Neural progenitor cell (in vitro differentiated cells): ENCODE measurements around the gene DYNLT4.

Source experiments
- EZH2 ChIP-seq: fragments of 200-600 bp; sonication (generic); IDR thresholded peaks from 2 replicates; pipeline ENCODE4 v1.6.1; 2017; ENCODE audit warnings: antibody characterized with exemption, mild to moderate bottlenecking, moderate library complexity
- TF ChIP-seq, protein P1 (sequence below): fragments of 200-600 bp; sonication (generic); IDR thresholded peaks from 2 replicates; pipeline ENCODE4 v1.5.1; 2017; ENCODE audit warnings: antibody characterized with exemption, mild to moderate bottlenecking

DNA sequence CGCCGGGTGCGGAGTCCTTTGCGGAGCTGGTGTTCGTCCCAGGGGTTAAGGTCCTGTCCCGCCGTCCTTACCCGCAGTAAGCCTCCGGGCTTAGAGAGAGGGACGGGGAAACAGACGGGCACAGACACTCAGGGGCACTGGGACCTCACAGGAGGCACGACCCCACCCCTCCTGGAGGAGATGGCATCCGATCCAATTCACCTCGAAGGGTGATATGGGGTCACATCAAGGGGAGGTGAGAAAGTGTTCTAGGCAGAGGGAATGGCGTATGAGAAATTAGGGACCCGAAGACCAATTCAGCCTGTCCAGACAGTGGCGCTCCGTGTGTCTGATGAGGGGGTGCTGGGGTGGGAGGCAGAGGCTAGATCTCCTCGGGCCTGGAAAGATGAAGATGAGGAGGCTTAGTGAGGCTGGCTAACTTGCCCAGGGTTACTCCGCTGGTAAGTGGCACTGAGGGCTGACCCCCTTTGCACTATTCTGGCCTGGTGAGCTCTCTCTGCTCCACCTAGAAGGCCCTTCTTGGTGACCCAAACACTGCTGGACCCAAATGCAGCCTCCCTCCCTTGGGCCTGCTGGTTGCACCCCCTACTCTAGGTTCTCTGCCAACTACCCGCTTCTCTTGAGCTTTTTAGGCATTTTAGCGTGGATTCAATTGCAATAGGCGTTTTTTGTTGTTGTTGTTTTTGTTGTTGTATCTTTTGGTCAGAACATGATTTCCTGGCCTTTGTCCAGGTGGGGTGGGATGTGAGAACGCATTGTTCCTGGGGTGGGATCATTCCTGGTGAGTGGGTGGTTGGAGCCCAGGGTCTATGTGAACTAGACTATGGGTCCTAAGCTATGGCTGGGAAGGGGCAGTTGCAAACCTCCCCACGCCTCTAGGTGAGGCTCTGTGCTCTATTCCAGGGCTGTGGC, 13.4 kb upstream of the DYNLT4 start:
- TF ChIP-seq, protein P1, sequence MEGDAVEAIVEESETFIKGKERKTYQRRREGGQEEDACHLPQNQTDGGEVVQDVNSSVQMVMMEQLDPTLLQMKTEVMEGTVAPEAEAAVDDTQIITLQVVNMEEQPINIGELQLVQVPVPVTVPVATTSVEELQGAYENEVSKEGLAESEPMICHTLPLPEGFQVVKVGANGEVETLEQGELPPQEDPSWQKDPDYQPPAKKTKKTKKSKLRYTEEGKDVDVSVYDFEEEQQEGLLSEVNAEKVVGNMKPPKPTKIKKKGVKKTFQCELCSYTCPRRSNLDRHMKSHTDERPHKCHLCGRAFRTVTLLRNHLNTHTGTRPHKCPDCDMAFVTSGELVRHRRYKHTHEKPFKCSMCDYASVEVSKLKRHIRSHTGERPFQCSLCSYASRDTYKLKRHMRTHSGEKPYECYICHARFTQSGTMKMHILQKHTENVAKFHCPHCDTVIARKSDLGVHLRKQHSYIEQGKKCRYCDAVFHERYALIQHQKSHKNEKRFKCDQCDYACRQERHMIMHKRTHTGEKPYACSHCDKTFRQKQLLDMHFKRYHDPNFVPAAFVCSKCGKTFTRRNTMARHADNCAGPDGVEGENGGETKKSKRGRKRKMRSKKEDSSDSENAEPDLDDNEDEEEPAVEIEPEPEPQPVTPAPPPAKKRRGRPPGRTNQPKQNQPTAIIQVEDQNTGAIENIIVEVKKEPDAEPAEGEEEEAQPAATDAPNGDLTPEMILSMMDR = no peak
- TF ChIP-seq EZH2 = no peak
